PC-3 (cell line): ENCODE data around the gene LUC7L. TPM values are rescaled to one million over a fixed set of nuclear protein-coding genes. Genes with fewer than 3 reads are reported as not detected.
A peak's percentile ranks its signal among the peaks of the same experiment; 100 is the strongest.

ENCODE experiments used
- ATAC-seq: fragments of 200-7000 bp; cut with Tn5 transposase; 2 replicates; pipeline ENCODE4 v1.9.1; 2020; ENCODE audit warnings: mild to moderate bottlenecking, moderate library complexity
- BruUV-seq: library from RNA; stranded (reverse); fragments of 400-500 nt; replicated peaks from 2 replicates; lab custom pipeline; 2021; lab: Mats Ljungman, UMichigan
- CTCF ChIA-PET: fragments of 300-600 bp; sonication (Branson Sonifier 250); formaldehyde crosslinking; loops from one replicate; lab custom pipeline; 2022; ENCODE audit warnings: antibody characterized with exemption; lab: Charles Lee
- POLR2A ChIA-PET: fragments of 300-600 bp; sonication (Branson Sonifier 250); formaldehyde crosslinking; loops from one replicate; lab custom pipeline; 2022; ENCODE audit warnings: antibody characterized with exemption; ENCODE audit not compliant: unreplicated experiment; lab: Charles Lee
- DNase-seq: peaks from one replicate; pipeline ENCODE4 v3.0.0-alpha.2; 2015
- H2AFZ ChIP-seq: fragments of 300-600 bp; sonication (generic); 2 replicates; pipeline ENCODE4 v1.6.0; 2016; ENCODE audit warnings: antibody characterized with exemption, low read length
- H3F3A ChIP-seq: fragments of 300-600 bp; sonication (generic); one replicate; pipeline ENCODE4 v1.6.0; 2017; ENCODE audit warnings: antibody characterized with exemption, low read length, control low read depth, mild to moderate bottlenecking; ENCODE audit not compliant: unreplicated experiment
- H3K27ac ChIP-seq: fragments of 300-600 bp; sonication (generic); 2 replicates; pipeline ENCODE4 v1.5.1; 2016; ENCODE audit warnings: mild to moderate bottlenecking, low read length
- H3K27me3 ChIP-seq: fragments of 300-600 bp; sonication (generic); 2 replicates; pipeline ENCODE4 v1.6.1; 2016; ENCODE audit warnings: low read length, mixed read lengths
- H3K36me3 ChIP-seq: fragments of 300-600 bp; sonication (generic); 2 replicates; pipeline ENCODE4 v1.6.1; 2016; ENCODE audit warnings: low read depth, mixed run types, low read length, mixed read lengths
- H3K4me1 ChIP-seq: fragments of 300-600 bp; sonication (generic); 2 replicates; pipeline ENCODE4 v1.5.1; 2016; ENCODE audit warnings: low read length; ENCODE audit not compliant: insufficient read depth
- H3K4me2 ChIP-seq: fragments of 300-600 bp; sonication (generic); 2 replicates; pipeline ENCODE4 v1.6.0; 2016; ENCODE audit warnings: low read length
- H3K4me3 ChIP-seq: fragments of 300-600 bp; sonication (generic); 2 replicates; pipeline ENCODE4 v1.5.1; 2016; ENCODE audit warnings: mild to moderate bottlenecking, low read length, mixed read lengths
- H3K79me2 ChIP-seq: fragments of 300-600 bp; sonication (generic); 2 replicates; pipeline ENCODE4 v1.6.1; 2017; ENCODE audit warnings: low read length, mixed read lengths
- H3K9ac ChIP-seq: fragments of 300-600 bp; sonication (generic); 2 replicates; pipeline ENCODE4 v1.6.0; 2016; ENCODE audit warnings: mild to moderate bottlenecking, low read length
- H3K9me2 ChIP-seq: fragments of 300-600 bp; sonication (generic); replicated peaks from 2 replicates; pipeline ENCODE4 v1.6.1; 2016; ENCODE audit warnings: mixed run types, low read length, mixed read lengths
- H3K9me3 ChIP-seq: fragments of 300-600 bp; sonication (generic); 2 replicates; pipeline ENCODE4 v1.6.1; 2016; ENCODE audit warnings: low read length, mixed read lengths
- H4K20me1 ChIP-seq: fragments of 300-600 bp; sonication (generic); 2 replicates; pipeline ENCODE4 v1.6.1; 2016; ENCODE audit warnings: low read length, mixed read lengths
- EZH2 ChIP-seq: fragments of 300-600 bp; sonication (generic); IDR thresholded peaks from one replicate; pipeline ENCODE4 v1.6.1; 2017; ENCODE audit warnings: antibody characterized with exemption, mild to moderate bottlenecking, low read length; ENCODE audit not compliant: unreplicated experiment
- EZH2phosphoT487 ChIP-seq: fragments of 300-600 bp; sonication (generic); IDR thresholded peaks from 2 replicates; pipeline ENCODE4 v1.6.1; 2018; ENCODE audit warnings: mild to moderate bottlenecking, antibody characterized with exemption, low read length, borderline replicate concordance
- intact Hi-C: fragments of 100-400 bp; cut with micrococcal nuclease; formaldehyde crosslinking; loops from 2 replicates; pipeline ENCODE4 v1.9.0; 2023
- total RNA-seq: library from RNA; depleted of rRNA; stranded (reverse); fragments of >200 nt; gene quantifications from 2 replicates; pipeline ENCODE4 v1.2.3, GENCODE V29; 2014
- TF ChIP-seq, protein P1 (sequence below): fragments of 300-600 bp; sonication (generic); conservative IDR thresholded peaks from 2 replicates; pipeline ENCODE4 v1.5.1; 2017; ENCODE audit warnings: antibody characterized with exemption, low read depth, mild to moderate bottlenecking, low read length

The LUC7L gene
- total RNA-seq, 1 experiment from 2014 or later = 46.0 TPM

- Histone ChIP-seq H3K27ac (no peak overlapping the region), H3K9me3 (no peaks in the 10 kb centered on the region), H3K36me3 (no peaks in the 10 kb centered on the region), H3K9ac (no peak overlapping the region), H3K4me2 (no peak overlapping the region), H3K4me3 (no peak overlapping the region), H3K4me1 (no peaks in the 10 kb centered on the region), H4K20me1 (no peaks in the 10 kb centered on the region), H3K27me3 (no peaks in the 10 kb centered on the region), H2AFZ (no peak overlapping the region), H3K79me2 (no peaks in the 10 kb centered on the region), H3F3A (no peaks in the 10 kb centered on the region), H3K9me2 (no peaks in the 10 kb centered on the region)
- TF ChIP-seq EZH2phosphoT487 = no peak
- no peak for TF ChIP-seq EZH2
- TF ChIP-seq, protein P1, sequence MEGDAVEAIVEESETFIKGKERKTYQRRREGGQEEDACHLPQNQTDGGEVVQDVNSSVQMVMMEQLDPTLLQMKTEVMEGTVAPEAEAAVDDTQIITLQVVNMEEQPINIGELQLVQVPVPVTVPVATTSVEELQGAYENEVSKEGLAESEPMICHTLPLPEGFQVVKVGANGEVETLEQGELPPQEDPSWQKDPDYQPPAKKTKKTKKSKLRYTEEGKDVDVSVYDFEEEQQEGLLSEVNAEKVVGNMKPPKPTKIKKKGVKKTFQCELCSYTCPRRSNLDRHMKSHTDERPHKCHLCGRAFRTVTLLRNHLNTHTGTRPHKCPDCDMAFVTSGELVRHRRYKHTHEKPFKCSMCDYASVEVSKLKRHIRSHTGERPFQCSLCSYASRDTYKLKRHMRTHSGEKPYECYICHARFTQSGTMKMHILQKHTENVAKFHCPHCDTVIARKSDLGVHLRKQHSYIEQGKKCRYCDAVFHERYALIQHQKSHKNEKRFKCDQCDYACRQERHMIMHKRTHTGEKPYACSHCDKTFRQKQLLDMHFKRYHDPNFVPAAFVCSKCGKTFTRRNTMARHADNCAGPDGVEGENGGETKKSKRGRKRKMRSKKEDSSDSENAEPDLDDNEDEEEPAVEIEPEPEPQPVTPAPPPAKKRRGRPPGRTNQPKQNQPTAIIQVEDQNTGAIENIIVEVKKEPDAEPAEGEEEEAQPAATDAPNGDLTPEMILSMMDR = no peak
- ChIA-PET POLR2A (no interaction called here), CTCF (interaction anchor here (0.6 kb wide), 1 partner anchor 38 kb away, joined by 3 read pairs; no protein-coding TSS in a partner anchor)
- BruUV-seq = no TSS peak
- intact Hi-C loops = no loop called here
- DNase-seq = peak; percentile 22
- ATAC-seq = peak; percentile 60
Measured at GRCh38 chr16:273547-274421, 44.5 kb upstream of the LUC7L start.

DNA sequence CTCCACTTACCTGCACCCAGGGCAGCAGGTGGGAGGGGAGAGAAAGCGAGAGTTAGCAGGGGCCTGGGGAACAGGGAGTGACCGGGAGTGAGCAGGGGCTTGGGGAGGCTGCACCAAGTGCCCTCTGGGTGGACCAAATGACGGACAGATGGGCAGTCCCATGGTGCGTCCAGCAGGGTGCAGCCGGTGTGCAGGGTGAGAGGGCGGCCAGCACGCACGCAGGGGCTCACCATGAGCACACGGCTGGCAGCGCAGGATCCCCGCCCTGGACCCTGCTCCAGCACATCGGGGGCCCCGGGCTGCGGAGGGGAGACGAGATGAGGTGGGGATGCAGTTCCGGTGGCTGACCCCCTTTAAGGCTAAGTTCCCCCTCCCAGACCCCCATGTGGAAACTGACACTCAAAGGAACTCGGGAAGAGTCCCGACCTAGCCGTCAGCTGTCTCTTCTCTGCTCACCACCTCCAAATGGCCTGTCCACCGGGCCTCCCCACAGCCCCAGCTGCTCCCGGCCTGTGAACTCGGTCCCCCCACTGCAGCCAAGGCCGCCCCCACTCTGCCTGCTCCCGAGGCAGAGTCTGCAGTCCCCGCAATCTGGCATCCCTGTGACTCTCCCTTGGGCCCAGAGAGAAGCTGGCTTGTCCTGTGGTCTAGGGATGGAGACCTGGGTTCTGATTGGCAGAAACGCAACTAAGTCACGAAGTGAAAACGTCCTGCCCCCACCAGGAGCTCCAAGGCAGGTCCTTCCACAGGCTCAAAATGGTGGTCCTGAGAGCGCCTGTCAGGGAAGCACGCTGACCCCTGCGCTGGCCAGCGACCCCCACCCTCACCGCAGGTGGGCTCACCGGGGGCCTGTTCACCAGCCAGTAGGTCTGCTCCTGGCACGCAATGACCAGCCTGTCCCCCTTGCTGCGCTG, 43.6 kb upstream of the LUC7L start:
- Histone ChIP-seq H3K27ac (no peak overlapping the region), H3K9ac (no peak overlapping the region), H3K27me3 (no peaks in the 10 kb centered on the region), H3K36me3 (no peaks in the 10 kb centered on the region), H3F3A (no peaks in the 10 kb centered on the region), H3K4me3 (no peak overlapping the region), H2AFZ (no peak overlapping the region), H3K4me1 (no peaks in the 10 kb centered on the region), H3K79me2 (no peaks in the 10 kb centered on the region), H3K9me3 (no peaks in the 10 kb centered on the region), H4K20me1 (no peaks in the 10 kb centered on the region), H3K9me2 (no peaks in the 10 kb centered on the region), H3K4me2 (no peak overlapping the region)
- CTCF ChIA-PET = no interaction called here
- intact Hi-C loops = no loop called here
- no TSS peak for BruUV-seq
- ATAC-seq = no peak
- TF ChIP-seq, protein P1 = no peak
- no peak for TF ChIP-seq EZH2phosphoT487
- POLR2A ChIA-PET = no interaction called here
- no peak for DNase-seq
